Fibroblast of lung (primary cell): ENCODE data around the gene PRPSAP1.

ENCODE experiments used
- CTCF ChIP-seq, 2 donors: IDR thresholded peaks in 1 of 2; conservative IDR thresholded peaks in 1 of 2; 1 replicate in 1 of 2; 2 replicates in 1 of 2; pipeline ENCODE4 v1.5.1; 2011 to 2012; ENCODE audit warnings: low read length in 2 of 2, control low read depth in 1 of 2, inconsistent platforms in 1 of 2, low read depth in 1 of 2, mild to moderate bottlenecking in 1 of 2
- EZH2 ChIP-seq: IDR thresholded peaks from 2 replicates; pipeline ENCODE4 v1.5.1; 2012; ENCODE audit warnings: low read length, control low read depth, mild to moderate bottlenecking; ENCODE audit errors: missing control alignments

GRCh38 chr17:76395980-76396379 lies 42.3 kb upstream of the PRPSAP1 start:
- TF ChIP-seq CTCF (conservative IDR thresholded peaks at IDR 0.05 in 1 of 2, IDR thresholded peaks at IDR 0.05 in 1 of 2; ENCODE audit: low read depth in 1 of 2, low read length in 2 of 2) (no peak), EZH2 (no peak)
